NOMO-1 treated with dmso at 0.1 percent for 144 hours (cell line): ENCODE measurements around the gene TMEM238.
A peak's percentile ranks its signal among the peaks of the same experiment; 100 is the strongest.

Experiments
- DNase-seq: peaks from one replicate; lab custom pipeline; 2025; ENCODE audit not compliant: unreplicated experiment; lab: John Stamatoyannopoulos, UW

Gene TMEM238

DNA sequence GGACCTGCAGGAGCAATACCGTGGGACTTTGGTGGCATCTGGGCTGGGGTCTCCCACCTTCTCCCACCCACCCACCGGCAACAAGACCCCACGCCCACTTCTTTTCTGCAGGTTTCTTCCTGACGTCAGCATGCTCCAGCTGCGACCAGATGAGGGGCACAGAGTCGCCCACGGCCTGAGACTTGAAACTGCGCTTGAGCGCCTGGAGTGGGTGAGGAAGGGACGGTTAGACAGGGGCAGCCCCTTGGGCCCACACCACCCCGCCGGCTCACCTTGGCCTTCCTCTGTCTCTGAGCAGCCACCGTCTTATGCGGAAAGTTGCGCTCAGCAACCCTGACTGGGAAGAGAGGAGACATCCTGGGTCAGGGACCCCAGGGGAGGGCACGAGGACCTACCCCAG lies 23.2 kb downstream of the TMEM238 start:
- no peak for DNase-seq

DNA sequence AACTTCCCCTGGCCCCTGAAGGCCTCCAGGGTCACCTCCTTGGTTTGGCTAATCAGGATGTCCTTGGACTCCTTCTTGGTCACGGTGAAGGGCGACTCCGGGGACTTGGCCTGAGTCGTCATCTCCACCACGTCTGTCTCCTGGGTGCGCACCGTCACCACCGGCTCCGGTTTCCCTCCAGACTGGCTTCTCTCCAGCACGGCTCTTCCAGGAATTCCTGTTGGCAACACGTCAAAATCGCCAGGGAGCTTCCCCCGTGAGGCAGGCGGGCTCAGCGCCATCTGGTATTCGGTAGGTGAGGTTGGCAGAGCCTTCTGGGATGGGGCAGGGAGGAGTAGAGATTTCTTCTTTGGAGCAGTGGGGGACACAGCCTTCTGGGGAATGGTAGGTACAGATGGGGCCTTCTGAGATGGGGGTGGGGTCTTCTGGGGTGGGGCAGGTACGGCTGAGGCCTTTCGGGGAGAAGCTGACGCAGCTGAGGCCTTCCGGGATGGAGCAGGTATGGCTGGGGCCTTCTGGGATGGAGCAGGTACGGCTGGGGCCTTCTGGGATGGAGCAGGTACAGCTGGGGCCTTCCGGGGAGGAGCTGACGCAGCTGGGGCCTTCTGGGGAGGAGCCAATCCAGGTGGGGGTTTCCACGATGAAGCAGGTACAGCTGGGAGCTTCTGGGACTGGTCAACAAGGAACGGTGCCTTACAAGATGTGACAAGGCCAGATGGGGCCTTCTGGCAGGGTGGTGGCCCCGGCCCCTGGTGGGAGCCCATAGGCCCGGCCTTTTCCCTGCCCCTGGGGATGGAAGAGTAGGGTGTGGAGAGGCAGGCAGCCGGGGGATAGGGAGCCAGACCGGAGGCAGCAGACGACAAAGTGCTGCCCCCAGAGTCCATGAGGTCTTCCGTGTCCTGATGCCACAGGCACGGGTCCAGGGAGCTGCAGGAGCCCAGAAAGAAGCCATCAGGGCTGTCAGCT lies 24.9 kb downstream of the TMEM238 start:
- DNase-seq: no peak

DNA sequence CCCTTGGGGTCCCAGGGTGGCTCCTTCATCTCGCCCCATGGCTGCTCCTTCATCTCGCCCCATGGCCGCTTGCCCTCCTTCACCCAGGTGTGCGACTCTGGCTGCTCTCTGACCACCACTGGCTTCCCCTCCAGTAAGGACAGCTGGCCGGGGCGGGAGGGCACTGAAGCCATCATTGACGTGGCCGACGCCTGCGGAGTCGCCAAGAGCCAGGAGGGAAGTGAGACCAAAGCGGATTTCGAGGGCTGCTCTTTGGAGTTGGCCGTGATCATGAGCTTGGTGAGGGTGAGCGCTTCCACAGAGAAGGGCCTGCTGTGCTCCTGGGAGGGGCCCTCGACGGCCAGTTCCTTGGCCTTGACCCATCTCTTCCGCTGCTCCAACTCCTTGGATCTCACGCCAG lies 25.6 kb downstream of the TMEM238 start:
- DNase-seq: no peak

DNA sequence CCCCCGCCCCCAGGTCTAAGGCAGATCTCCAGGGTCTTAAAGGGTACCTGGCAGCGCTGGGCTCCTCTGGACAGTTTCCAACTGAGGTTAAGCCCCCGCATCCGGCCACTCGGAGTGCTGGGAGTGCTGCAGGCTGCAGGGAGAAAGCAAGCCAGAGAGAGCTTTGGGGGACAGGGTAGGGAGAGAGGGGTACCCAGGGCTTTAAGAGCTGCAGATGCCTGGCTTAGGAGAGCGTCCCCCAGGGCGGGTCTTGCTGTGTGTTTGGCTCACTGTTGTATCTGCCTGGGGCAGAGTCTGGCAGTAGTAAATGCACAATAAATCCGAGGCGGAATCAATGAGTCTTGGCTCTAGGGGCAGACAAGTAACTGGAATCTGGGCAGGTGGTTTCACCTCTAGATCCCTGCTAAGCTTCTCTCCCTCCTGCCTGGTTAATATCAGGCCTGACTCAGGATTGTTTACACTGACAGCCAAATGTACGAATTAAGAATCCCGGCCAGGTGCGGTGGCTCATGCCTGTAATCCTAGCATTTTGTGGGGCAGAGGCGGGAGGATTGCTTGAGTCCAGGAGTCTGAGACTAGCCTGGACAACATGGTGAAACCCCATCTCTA lies 28.8 kb downstream of the TMEM238 start:
- DNase-seq: no peak

DNA sequence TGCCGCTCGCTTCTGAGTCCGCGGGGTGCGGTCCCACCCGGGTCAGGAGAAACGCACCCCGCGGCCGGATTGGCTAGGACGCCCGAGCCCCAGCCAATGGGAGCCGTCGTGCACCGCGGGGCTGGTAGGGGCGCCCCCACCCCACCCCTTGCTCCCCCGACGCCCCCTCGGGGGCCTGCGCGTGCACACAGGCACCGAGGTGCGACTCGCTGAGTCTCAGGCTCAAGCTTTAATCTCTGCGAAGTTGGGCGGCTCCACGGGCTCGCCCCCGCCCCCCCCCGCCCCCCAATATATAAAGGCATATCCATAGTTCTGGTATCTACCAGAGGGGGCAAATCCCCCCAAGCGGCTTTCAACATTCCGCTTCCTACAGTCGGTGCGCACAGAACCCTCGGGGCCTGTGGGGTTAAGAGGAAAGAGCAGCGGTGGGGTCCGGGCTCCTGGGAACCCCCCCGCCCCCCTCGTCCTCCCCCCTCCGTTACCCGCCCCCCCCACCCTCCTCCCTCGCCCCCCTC lies 29.3 kb downstream of the TMEM238 start, which contains the start of gene COX6B2:
Gene COX6B2 (minus strand): TSS at position 22 of the 515 bp plus-strand sequence. CDS start 198 bp downstream, outside the sequence.
- DNase-seq: no peak

DNA sequence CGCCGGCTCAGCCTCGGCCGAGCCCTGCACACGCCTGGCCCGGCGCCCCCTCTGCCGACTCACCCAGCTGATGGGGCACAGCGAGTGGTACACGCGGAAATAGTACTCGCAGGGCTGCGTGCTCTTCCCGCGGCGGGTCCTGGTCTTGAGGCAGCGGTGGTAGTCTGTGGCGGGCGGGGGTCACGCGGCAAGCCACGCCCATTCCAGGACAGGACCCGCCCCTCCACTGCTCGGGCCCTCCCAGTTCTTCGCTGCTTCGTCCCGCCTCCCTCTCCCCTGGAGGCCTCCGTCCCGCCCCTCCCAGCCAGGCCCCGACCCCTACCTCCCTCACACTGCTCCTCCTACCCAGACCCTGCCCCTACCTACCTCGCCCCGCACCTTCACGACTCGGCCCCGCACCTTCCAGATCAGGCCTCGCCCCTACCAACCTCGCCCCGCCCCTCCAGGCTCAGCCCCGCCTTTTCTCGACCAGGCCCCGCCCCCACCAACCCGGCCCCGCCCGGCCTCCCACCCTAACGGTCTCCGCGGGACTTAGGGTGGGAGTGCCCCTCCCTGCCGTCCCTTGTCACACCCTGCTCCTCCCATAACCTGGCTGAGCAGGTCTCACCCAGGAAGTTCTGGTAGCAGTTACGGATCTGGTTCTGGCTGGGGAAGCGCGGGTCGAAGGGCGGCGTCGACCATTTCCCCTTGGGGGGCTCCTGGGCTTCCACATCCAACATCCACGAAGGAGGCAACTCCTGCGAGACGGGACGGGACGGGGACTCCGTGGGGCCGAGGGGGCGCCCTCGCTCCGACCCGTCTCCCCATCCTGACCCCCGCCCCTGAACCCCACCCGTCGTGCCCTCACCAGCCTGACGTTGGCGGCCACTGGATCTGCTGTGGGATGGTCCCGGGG lies 30.0 kb downstream of the TMEM238 start:
- DNase-seq: peak; percentile 41

DNA sequence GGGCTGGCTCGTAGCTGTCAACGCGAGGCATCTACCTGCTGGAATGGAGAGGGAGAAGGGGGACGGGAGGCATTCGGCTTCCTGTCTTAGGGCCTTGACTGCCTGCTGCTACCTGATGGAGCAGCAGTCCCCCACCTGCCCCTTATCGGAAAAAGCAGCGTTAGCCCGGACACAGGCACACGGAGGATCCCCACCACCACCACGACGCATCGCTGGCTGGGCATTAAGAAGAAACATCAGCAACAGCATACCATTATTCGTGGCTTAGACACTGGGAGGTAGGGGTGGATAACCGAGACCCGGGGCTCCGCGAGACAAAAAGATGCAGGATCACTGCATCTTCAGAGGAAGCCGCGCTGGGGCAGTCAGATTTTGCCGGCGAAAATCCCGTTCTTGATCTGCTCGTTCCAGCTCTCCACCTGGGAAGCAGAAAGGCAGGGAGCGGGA lies 30.7 kb downstream of the TMEM238 start:
- no peak for DNase-seq

DNA sequence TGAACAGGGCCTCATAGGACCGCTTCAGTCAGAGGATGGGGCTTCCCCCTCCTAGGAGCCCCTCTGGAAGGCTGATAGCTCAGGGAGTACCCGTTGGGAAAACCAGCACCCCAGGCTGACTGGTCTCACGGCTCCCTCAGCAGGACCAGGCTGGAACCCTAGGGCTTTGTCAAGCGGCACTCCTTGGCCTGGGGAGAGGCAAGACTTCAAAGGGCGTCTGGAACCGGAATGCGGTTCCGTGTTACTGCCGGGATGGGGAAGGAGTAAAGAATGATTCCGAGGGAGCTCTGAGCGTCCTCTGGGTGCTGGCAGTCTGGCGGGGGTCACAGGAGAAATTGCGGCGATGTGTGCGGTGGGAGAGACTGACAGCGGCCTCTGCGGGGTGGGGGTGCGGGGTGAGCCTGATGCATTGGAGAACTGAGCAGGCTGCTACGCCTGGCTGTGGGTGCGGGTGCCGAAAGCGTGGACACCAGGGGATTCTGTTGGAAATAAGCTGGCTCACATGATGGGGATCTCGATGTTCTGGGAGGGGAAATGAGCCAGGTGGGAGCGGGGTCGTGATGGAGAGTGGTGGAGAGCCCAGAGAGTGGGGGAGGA lies 31.4 kb downstream of the TMEM238 start:
- no peak for DNase-seq

DNA sequence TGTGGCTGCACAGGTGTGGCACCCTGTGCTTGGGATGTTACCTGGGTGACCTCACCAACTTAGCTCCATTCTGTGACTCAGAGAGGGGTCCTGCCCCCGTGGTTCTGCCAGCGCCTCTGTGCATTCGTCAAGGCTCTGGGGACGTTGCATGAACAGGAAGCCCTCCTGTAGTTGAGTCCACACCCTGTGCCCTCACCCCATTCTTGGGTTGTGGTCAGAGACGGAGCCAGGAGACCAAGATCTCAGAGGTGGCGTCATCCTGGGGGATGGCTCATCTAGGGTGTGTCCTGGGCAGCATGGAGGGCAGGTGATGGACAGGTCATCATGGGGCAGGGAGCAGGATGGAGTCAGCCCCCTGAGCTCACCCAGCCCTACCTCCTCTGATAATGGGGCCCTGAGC lies 32.1 kb downstream of the TMEM238 start:
- no peak for DNase-seq

DNA sequence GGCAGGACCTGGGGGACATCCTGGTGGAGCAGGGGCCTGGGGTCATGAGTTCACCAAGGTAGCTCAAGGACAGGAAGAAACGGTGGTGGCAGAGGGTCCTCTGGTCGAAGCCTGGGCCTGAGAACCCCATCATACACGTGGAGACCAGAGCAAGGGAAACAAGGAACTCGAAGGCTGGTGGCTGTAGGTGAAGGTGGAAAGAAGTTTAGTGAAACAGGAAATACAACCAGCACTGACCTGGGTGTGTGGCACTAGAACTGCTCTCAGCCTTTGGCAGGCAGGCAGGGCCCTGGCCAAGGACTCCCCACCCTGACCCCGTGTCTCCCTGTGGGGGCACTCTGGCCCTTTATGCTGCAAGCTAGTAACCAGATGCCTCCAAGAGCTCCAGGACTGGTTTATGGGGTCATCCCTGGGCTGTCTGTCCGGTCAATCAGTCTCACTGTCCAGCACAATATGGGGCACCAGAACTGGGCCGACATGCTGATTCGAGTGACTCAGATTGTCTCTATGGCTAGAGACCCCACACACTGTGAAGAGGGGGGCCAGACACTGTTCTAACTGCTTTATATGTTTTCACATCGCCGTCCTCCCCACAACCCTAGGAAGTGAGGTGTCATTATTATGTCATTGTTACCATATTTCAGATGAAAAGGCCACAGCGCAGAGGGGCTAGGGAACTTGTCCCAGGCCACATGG lies 33.3 kb downstream of the TMEM238 start:
- no peak for DNase-seq

DNA sequence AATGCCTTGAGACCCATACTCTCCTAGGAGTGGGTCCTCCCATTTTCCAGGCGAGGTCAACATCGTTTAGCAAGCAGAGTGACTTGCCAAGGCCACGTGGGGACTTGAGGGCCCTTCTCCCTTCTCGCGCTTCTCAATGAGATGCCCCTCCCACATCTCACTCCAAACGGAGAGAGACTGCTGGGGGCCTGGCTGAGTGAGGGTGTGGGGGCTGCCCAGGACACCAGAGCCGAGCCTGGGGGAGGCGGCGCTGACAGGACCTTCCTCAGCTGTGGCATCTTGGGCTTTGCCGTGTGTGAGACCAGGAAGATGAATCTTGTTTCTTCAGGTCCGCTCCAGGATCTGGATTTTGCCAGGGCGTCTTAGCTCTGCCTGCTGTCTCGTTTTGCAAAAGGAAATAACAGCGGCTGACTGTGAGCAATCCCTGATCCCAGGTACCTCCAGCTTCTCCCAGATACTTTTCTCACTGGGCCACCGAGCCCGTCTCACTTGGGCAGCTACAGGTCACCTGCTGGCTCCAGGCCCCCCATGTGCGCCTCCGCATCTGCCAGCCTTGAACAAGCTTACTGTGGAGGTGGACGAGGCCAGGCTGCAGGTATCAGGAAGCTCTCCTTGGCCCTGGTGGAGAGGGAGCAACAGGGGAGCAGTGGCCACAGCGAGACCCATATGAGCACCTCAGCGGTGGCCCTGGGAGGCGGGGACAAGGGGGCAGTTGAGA lies 35.6 kb downstream of the TMEM238 start:
- DNase-seq: no peak

DNA sequence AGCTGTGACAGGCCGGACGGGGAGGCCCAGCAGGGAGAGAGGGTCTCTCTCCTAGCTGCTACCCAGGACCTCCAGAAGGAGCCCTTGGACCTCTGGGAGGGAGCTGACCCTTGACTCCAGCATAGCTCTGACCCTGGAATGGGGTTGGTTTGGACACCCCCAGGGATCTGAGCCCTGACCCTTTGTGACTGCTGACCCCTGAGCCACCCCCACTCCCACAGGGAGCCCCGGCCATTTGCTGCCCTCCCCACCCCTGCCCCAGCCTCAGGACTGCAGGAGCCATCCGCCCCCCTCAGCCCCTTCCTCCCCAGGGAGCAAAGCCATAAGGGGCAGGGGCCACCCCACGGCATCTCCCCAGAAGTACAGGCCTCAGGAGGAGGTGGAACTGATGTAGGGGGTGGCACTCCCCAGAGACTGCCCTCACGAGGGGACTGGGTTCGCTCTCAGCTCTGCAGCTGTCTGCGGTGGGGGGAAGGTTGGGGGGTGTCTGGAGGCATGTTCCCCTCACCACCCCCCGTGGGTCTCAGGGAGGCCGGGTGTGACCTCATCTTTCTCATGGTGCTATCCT lies 36.6 kb downstream of the TMEM238 start:
- no peak for DNase-seq

DNA sequence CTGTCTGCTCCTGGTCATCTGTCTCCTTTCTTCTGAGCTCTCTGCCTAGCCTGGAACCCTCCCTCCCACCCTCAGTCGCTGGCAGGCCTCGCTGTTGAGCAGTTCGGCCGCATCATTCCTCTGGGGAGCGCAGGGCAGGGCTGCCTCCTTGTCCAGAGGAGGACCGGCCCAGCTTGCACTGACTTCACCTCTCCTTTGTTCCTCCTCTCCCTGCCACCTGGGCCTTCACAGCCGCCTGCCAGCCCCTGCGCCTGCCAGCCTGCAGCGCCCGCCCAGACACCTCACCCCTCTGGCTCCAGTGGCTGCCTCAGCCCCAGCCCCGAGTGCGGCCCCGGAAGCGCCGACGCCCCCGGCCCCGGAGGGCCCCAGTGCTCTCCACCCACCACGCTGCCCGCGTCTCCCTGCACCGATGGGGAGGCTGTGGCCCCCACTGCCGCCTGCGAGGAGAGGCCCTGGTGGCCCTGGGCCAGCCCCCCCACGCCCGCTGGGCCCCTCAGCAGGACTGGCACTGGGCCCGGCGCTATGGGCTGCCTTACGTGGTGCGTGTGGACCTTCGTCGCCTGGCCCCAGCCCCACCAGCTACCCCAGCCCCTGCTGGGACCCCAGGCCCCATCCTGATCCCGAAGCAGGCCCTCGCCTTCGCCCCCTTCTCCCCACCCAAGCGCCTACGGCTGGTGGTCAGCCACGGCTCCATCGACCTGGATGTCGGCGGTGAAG lies 37.2 kb downstream of the TMEM238 start:
- DNase-seq: no peak

DNA sequence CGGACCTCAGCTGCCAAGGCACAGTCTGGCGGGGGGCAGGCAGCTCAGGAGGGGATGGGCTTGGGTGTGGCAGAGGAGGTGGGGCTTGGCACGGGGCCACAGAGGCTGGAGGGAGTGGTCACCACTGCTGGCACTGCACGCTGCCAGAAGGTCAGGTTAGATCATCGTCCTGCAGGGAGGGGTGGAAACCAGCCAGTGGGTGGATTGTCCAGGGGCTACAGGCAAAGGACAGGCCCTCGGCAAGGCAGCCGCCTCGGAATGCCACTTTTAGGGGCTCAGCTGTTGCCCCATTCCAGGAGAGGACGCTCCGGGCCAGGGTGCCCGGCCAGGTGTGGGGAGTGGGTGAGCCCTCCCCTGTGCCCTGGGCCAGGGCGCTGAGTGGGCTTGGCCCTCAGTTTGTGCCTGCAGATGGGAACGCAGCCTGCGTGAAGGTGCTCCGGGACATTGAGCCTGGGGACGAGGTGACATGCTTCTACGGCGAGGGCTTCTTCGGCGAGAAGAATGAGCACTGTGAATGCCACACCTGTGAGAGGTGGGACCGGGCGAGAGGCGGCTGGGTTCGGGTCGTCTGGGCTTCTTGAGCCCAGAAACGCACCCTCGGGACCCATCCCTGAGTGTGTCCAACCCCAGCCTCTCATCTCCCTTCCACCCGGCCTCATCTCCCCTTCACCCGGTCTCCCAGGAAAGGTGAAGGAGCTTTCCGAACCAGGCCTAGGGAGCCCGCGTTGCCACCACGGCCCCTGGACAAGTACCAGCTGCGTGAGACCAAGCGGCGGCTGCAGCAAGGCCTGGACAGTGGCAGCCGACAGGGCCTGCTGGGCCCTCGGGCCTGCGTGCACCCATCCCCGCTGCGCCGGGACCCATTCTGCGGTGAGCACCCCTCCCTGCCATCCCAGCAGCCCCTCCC lies 38.0 kb downstream of the TMEM238 start:
- no peak for DNase-seq

DNA sequence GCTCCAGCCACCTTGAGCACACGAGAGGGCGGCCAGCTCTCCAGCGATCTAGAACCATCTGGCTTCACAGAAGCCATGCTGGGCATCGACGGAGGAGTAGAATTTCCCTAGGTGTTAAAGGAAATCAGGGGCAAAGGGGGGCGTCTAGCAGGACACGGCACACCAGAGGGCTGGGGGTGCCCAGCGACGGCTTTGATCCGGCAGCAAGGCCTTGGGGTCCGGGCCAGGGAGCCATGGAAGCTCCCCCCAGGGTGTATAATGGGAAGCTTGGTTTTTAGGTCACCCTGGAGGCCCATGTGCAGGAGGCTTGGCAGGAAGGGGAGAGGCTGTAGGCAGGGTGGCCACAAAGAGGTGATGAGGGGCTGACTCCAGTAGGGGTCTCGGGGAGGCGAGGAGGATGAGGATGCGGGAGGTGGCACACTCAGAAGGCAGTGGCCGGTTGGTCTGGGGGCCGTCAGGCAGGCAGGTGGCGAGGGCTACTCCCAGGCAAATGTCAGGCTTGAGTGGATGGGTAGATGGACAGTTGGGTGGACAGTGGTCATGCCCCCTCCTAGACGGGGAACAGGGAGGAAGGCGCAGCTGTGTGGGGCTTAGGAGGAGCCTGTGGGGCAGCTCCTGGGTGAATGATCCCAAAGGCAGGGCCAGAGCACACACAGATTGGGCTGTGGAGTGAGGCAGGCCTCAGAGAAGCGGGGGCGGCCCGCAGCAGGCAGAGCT lies 38.8 kb downstream of the TMEM238 start:
- DNase-seq: no peak

DNA sequence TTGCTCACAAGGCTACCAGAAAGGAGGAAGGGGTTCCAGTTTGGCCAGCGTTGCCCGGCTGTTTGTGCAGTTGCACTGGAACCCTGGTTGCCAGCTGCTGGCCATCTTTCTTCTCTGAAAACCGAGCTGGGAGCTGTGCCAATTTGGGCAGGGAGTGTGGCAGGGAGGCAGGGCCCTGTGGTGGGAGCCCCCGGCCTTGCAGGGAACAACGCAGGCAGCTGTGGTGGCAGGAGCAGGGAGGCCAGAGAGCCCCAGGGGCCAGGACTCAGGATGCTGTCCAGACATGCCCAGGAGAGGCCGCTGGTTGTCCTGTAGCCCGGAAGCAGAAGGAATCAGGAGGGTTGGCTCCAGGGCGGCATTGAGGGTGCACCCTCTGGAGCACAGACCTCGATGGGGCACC lies 39.6 kb downstream of the TMEM238 start:
- no peak for DNase-seq
